ENCODE measurements around the gene CPVL.

The CPVL gene

DNA sequence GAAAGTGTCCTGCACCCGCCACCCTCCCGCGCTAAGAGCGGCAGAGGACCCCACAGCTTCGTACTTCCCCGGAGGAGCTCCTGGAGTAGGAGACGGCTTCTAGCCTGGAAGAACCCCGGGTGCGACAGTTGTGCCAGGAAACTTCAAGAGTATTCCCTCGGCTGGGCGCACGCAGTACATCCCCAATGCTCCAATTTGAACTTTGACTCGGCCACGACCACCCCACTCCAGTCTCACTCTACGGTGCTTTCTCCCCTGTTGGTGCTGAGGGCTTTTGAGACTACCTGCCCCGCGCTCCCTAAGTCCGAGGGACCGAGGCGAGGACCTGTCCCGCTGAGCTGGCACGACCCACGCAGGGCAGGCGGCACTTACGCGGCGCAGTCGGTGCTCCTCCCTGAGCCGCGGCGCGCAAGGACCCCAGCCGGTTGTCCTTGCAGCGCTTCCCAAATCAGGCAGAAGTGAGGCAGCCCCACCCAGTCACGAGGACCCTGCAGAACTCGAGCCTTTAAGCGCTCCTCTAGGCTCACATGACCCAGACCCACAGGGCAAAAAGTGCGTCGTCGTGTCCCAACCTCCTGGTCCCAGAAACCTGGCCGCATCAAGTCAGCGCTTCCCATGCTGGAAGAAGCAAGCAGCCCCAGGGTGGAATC lies at the start of gene CPVL:
TSS of gene CPVL (minus strand) at position 481 of the 650 bp plus-strand sequence. CDS start 25,476 bp downstream, outside the sequence.
- in situ Hi-C loops (cut with MboI; ENCODE audit: low sequenced_read_pairs) = no loop called here
- peaks cover 7% of the 10 kb centered on the region; the same call in 1 of the 2 replicates for H3K4me1 ChIP-seq
- peak within 1 kb of the TSS; percentile 63 for H3K4me3 ChIP-seq
- H3K36me3 ChIP-seq (replicated peaks) = no peaks in the 10 kb centered on the region
- no peaks in the 10 kb centered on the region for H3K9me3 ChIP-seq
- H3K27me3 ChIP-seq (ENCODE audit: low read depth) = no peaks in the 10 kb centered on the region
- DNase-seq (ENCODE audit: low spot score in 2 of 2) = peak; percentile 83 to 91

DNA sequence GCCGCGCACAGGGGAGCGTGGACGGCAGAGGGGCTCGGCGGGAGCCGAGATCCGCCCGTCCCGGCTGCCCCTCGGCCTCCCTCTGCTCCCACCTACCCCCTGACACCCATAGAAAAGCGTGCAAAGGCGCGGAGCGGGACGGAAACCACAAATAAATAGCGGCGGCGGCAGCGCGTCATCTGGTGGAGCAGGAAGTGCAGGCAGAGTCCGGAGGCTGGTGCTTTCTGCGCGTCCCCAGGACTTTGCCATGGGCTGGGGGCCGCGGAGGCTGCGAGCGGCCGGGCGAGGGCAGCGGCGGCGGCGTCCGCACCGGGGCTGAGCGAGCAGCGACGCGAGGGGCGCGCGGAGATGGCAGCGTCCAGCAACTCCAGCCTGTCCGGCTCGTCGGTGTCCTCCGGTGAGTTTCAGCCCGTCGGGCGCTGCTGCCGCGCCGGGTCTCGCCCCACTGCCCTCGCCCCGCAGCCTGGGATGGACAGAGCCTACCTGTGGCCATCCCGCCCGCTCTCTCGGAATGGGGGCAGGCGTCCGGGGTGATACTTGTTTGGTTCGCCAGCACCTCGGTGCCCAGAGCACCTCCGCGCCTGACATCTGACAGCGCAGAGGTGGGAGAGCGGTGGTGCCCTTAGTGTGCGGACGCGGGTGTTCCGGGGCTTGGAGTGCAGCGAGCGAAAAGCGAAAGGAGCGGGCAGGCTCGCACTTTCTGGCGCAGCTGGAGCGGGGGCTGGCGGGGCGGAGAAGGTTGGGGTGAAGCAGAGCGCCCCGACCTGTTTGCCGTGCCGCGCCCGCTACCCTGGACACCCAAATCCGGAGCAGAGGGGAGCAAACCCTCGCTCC lies 48.5 kb upstream of the CPVL start, which contains the start of gene CHN2:
TSS of gene CHN2 (plus strand) at position 182 of the 834 bp plus-strand sequence.
- H3K36me3 ChIP-seq (replicated peaks) = no peaks in the 10 kb centered on the region
- H3K9me3 ChIP-seq = no peaks in the 10 kb centered on the region
- 0 out of 2 replicates have a peak, but pooled peaks cover 3% of the 10 kb centered on the region for H3K27me3 ChIP-seq (ENCODE audit: low read depth)
- in situ Hi-C loops (cut with MboI; ENCODE audit: low sequenced_read_pairs) = loop anchor here (10.0 kb wide), 1 partner anchor 210 kb away; no protein-coding TSS in a partner anchor
- no peaks in the 10 kb centered on the region for H3K4me1 ChIP-seq
- peak; percentile 49 to 73 for DNase-seq (ENCODE audit: low spot score in 2 of 2)
- peak within 1 kb of the TSS; percentile 49 for H3K4me3 ChIP-seq

DNA sequence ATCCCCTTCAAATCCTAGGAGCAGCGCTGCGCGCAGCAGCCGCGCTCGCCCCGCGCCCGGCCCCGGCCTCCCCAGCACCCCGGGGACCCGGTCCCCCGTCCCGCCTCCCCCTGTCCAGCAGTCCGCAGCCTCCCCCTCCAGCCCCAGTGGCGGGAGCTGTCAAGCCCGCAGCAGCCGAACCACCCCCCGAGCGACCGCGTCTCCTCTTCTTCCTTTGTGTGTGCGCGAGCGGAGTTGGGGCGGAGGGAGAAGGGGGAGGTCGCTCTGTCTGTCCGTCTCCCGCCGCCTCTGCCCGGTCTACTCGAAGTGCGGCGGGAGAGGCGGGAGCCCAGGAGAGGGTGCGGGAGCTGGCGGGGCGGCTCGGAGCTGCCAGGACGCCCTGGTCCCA lies 47.9 kb upstream of the CPVL start:
- peak overlapping the region; percentile 49 for H3K4me3 ChIP-seq
- in situ Hi-C loops (cut with MboI; ENCODE audit: low sequenced_read_pairs) = loop anchor here (10.0 kb wide), 1 partner anchor 211 kb away; no protein-coding TSS in a partner anchor
- 0 out of 2 replicates have a peak, but pooled peaks cover 3% of the 10 kb centered on the region for H3K27me3 ChIP-seq (ENCODE audit: low read depth)
- no peaks in the 10 kb centered on the region for H3K36me3 ChIP-seq (replicated peaks)
- no peaks in the 10 kb centered on the region for H3K4me1 ChIP-seq
- H3K9me3 ChIP-seq = no peaks in the 10 kb centered on the region
- DNase-seq (ENCODE audit: low spot score in 2 of 2) = peak in 1 of 2 experiments; percentile 56

DNA sequence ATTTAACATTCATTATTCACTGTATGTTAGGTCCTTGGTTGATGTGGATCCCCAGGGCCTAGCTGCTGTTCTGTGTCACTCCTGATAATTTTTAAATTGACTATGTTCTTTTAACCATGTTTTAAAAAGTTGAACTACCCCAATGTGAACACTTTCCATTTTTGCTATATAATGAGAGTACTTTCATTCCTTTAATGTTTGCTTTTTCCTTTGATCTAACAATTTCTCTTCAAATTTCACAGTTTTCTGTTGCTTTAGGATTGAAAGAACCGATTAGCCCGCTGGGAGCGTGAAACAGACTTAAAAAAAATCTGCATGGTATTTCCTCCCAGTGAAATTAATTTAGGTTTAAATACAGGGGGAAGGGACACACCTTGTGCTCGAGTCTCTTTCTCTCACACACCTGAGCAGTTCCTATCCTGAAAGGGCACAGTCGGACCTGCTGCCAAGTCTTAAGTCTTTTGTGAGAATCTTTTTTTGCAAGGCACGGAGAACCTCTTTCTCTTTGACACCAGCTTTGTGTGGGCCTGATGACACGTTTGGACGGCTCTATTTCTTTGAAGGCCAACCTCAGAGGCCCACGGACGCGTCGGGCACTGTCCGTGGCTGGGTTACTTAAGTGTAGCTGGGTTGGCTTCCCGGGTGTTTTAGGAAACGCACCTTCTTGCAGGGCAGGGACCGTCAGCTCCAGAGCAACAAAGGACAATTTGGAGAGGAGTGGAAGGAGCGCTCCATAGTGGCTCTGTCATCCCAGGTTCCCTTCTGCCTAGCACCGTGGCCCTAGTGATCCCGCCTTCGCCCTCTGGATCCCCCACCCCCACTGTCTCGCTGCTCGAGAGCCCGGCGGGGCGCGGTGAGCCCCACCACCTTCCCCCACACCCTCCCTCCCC lies 47.2 kb upstream of the CPVL start:
- Histone ChIP-seq H3K4me1 (no peaks in the 10 kb centered on the region), H3K4me3 (no peak overlapping the region), H3K27me3 (ENCODE audit: low read depth) (0 out of 2 replicates have a peak, but pooled peaks cover 3% of the 10 kb centered on the region), H3K9me3 (no peaks in the 10 kb centered on the region), H3K36me3 (replicated peaks) (no peaks in the 10 kb centered on the region)
- peak in 1 of 2 experiments; percentile 12 for DNase-seq (ENCODE audit: low spot score in 2 of 2)
- in situ Hi-C loops (cut with MboI; ENCODE audit: low sequenced_read_pairs) = loop anchor here (10.0 kb wide), 1 partner anchor 211 kb away; no protein-coding TSS in a partner anchor

DNA sequence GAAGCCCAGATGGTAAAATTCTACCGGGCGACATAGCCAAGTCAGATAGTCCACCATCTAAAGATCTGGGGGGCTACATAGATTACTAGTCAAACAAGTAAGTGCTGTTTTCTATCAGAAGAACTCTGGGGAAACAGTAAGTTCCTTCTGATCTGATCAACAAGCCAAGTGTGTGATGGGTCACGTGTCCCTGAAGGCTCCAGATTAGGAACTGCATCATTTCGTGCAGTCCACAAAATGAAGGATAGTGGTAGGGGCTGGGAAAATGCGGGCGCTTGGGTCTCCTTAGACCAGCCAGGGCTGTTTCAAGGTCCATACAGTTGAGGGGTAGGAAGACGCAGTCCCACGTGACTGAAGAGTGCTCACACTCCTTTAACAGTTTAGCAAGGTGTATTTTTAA lies 46.5 kb upstream of the CPVL start:
- no peak overlapping the region for H3K4me3 ChIP-seq
- in situ Hi-C loops (cut with MboI; ENCODE audit: low sequenced_read_pairs) = loop anchor here (10.0 kb wide), 1 partner anchor 212 kb away; no protein-coding TSS in a partner anchor
- no peaks in the 10 kb centered on the region for H3K9me3 ChIP-seq
- 0 out of 2 replicates have a peak, but pooled peaks cover 3% of the 10 kb centered on the region for H3K27me3 ChIP-seq (ENCODE audit: low read depth)
- no peaks in the 10 kb centered on the region for H3K4me1 ChIP-seq
- H3K36me3 ChIP-seq (replicated peaks) = no peaks in the 10 kb centered on the region
- DNase-seq (ENCODE audit: low spot score in 2 of 2) = no peak

DNA sequence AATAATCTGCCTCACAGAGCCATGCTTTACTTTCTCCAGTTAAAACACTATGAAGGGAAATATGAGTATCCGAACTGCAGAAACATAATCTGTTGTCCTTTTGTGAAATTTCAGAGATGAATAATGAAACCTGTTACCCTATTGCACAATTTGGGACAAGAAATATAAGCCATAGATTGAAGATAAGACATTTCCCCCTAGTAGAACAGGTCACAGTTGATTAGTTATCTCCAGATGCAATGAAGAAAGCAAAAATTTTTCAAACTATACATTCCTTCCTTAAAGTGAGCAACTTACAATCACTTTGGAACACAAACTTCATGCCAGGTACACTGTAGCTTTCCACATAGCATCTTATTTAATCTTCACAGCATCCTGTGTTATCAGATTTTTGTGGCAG lies 46.0 kb upstream of the CPVL start:
- H3K27me3 ChIP-seq (ENCODE audit: low read depth) = 0 out of 2 replicates have a peak, but pooled peaks cover 3% of the 10 kb centered on the region
- DNase-seq (ENCODE audit: low spot score in 2 of 2) = no peak

DNA sequence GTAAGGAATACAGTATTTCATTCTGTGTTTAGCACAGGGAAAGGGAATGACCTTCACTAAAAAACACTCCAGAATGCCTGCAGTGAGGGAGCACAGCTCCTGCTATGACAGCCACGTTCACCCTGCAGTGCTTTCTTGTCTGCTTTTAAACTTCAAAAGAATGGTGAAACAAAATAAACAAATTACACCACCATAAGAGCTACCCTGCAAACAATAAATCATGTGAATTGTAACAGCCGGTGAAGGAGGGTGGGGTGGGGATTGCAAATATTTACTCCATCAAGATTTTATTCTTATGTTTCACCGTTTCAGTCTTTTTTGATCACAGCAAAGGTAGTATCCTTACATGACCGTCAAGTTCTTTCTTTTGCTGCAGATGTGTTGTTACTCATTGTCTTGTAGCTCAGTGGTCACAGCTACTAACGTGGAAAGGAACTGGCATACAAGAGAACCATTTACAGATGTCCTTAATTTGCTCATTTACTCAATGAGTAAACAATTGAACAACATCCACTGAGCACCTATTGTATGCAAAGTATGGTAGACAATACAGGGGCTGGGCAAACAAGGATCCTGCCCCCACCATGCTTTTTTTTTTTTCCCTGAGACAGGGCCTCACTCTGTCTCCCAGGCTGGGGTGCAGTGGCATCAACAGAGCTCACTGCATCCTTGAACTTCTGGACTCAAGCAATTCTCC lies 44.2 kb upstream of the CPVL start:
- in situ Hi-C loops (cut with MboI; ENCODE audit: low sequenced_read_pairs) = loop anchor here (10.0 kb wide), 1 partner anchor 214 kb away; no protein-coding TSS in a partner anchor
- no peaks in the 10 kb centered on the region for H3K9me3 ChIP-seq
- no peaks in the 10 kb centered on the region for H3K4me1 ChIP-seq
- no peaks in the 10 kb centered on the region for H3K36me3 ChIP-seq (replicated peaks)
- DNase-seq (ENCODE audit: low spot score in 2 of 2) = no peak
- no peak overlapping the region for H3K4me3 ChIP-seq
- 0 out of 2 replicates have a peak, but pooled peaks cover under 1% of the 10 kb centered on the region for H3K27me3 ChIP-seq (ENCODE audit: low read depth)

More for the DNA sequence above, 46.0 kb upstream of the CPVL start:
- H3K4me1 ChIP-seq = no peaks in the 10 kb centered on the region
- no peak overlapping the region for H3K4me3 ChIP-seq
- in situ Hi-C loops (cut with MboI; ENCODE audit: low sequenced_read_pairs) = loop anchor here (10.0 kb wide), 1 partner anchor 212 kb away; no protein-coding TSS in a partner anchor
- no peaks in the 10 kb centered on the region for H3K9me3 ChIP-seq
- no peaks in the 10 kb centered on the region for H3K36me3 ChIP-seq (replicated peaks)

DNA sequence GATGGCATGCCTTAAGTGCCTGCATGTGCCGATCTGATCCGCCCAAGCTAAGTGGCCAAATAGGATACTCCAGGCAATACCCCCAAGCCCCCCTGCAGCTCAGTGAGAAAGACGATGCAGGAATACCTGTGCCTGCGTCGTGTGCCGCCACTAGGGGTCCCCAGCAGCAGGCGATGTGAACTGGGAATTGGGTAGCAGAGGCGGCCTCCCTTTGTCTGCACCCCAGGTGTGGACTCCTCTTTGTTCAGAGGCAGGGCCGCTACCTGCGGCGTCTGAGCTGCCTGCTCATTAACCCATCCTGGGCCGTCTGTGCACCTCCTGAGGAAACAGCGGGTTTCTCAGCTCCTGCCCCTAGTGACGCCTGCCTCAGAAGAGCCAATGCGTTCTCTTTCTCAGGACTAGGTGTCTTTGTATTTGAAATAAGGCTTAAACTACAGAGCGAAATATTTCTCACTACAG lies 43.4 kb upstream of the CPVL start:
- H3K36me3 ChIP-seq (replicated peaks) = no peaks in the 10 kb centered on the region
- in situ Hi-C loops (cut with MboI; ENCODE audit: low sequenced_read_pairs) = loop anchor here (10.0 kb wide), 1 partner anchor 215 kb away; no protein-coding TSS in a partner anchor
- no peaks in the 10 kb centered on the region for H3K27me3 ChIP-seq (ENCODE audit: low read depth)
- no peaks in the 10 kb centered on the region for H3K9me3 ChIP-seq
- no peak overlapping the region for H3K4me3 ChIP-seq
- no peaks in the 10 kb centered on the region for H3K4me1 ChIP-seq
- peak; percentile 27 to 77 for DNase-seq (ENCODE audit: low spot score in 2 of 2)

DNA sequence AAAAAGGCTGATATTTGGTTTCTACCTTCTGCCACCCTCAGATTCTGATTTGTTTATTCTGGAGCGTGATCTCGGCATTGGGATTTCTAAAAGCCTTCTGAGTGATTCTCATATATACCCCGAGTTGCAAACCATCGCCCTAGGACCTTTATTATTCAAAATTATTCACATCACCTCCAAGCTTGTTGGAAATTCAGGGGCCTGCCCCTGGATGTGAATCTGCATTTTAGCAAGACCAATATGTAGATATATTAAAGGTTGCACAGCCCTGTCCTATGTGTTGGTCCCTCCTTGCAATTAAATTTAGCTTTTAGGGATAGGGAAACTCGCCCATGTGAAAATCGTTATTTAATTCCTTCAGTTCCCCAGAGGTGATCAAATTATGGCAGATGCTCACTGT lies 39.3 kb upstream of the CPVL start:
- in situ Hi-C loops (cut with MboI; ENCODE audit: low sequenced_read_pairs) = no loop called here
- no peak for DNase-seq (ENCODE audit: low spot score in 2 of 2)
- Histone ChIP-seq H3K36me3 (replicated peaks) (no peaks in the 10 kb centered on the region), H3K27me3 (ENCODE audit: low read depth) (no peaks in the 10 kb centered on the region), H3K9me3 (no peaks in the 10 kb centered on the region), H3K4me1 (no peaks in the 10 kb centered on the region), H3K4me3 (no peak overlapping the region)

DNA sequence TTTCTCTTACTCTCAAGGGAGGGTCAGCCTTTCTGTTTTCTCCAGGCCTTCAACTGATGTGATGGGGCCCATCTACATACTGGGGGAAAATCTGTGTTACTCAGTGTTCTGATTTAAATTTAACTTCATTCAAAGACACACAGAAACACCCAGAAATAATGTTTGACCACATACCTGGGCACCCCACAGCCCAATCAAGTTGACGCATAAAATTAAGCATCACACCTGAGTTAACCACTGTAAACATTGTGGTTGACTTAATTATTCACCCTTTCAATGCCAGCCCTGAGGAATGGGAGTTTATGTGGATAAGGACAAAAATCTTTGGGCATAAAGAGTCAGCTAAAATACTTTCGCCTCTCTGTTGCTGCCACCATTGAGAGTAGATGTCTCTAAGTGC lies 38.3 kb upstream of the CPVL start:
- no peak for DNase-seq (ENCODE audit: low spot score in 2 of 2)
- H3K4me3 ChIP-seq = no peak overlapping the region
- in situ Hi-C loops (cut with MboI; ENCODE audit: low sequenced_read_pairs) = no loop called here
- H3K27me3 ChIP-seq (ENCODE audit: low read depth) = no peaks in the 10 kb centered on the region
- no peaks in the 10 kb centered on the region for H3K36me3 ChIP-seq (replicated peaks)
- no peaks in the 10 kb centered on the region for H3K4me1 ChIP-seq
- no peaks in the 10 kb centered on the region for H3K9me3 ChIP-seq

DNA sequence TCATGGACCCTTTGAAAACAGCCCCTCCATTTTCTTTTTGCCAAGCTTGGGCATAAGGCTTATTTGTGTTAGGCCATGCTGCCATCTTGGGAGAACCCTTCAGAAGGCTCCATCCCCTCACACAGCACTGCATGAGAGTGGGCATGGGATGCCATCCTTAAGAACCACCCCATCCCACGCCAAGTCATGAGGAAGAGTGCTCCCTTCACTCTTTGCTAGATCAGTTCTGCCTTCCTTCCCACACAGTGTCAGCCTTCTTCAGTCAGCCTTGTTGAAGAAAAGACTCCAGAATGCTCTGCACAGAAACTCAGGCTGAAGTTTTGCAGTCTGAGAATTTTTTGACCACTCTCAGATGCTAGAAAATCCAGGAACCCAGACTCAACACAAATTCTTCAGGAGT lies 32.8 kb upstream of the CPVL start:
- Histone ChIP-seq H3K4me3 (no peak overlapping the region), H3K9me3 (no peaks in the 10 kb centered on the region), H3K36me3 (replicated peaks) (no peaks in the 10 kb centered on the region), H3K4me1 (no peaks in the 10 kb centered on the region), H3K27me3 (ENCODE audit: low read depth) (no peaks in the 10 kb centered on the region)
- DNase-seq (ENCODE audit: low spot score in 2 of 2) = no peak
- in situ Hi-C loops (cut with MboI; ENCODE audit: low sequenced_read_pairs) = no loop called here

DNA sequence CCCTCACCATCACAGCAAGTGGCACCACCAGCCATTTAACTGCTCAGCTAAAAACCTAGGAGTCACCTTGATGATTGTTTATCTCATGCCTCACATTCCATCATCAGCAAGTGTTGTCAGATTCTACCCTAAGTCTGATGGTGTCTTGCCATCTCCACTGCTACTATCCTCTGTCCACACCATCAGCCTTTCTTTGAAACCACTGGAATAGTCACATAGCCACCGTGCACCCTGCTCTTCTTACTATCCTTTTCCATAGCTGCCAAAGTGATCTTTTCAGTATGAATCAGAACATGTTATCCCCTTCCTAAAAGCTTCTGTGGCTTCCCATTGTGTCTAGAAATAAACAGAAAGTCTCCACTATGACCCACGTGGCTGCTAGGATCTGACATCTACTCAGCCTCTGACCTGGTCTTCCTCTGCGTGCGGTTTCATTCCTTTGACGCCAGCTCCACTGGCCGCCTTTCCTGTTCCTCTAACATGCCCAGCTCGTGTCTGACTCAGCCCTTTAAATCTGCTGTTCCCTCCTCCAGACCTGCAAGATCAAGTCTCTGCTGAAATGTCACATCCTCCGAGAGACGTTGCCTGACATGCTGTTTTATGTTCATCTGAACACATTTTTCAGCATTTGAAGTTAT lies 31.7 kb upstream of the CPVL start:
- Histone ChIP-seq H3K4me1 (no peaks in the 10 kb centered on the region), H3K9me3 (no peaks in the 10 kb centered on the region), H3K27me3 (ENCODE audit: low read depth) (no peaks in the 10 kb centered on the region), H3K4me3 (no peak overlapping the region), H3K36me3 (replicated peaks) (no peaks in the 10 kb centered on the region)
- no peak for DNase-seq (ENCODE audit: low spot score in 2 of 2)
- in situ Hi-C loops (cut with MboI; ENCODE audit: low sequenced_read_pairs) = no loop called here
